B cell (primary cell): ENCODE data around the gene DSG3. TPM values are rescaled to one million over a fixed set of nuclear protein-coding genes. Genes with fewer than 3 reads are reported as not detected.

Experiments
- ATAC-seq: fragments of 200-7000 bp; cut with Tn5 transposase; one replicate; pipeline ENCODE4 v1.10.0; 2021; ENCODE audit warnings: low read depth, mild to moderate bottlenecking, moderate number of reproducible peaks, moderate library complexity
- CTCF ChIA-PET: fragments of 350-600 bp; sonication (Branson Sonifier 250); formaldehyde crosslinking; loops from one replicate; lab custom pipeline; 2021; ENCODE audit warnings: antibody characterized with exemption, inconsistent platforms; lab: Charles Lee
- POLR2A ChIA-PET: fragments of 350-600 bp; sonication (Branson Sonifier 250); formaldehyde crosslinking; loops from one replicate; lab custom pipeline; 2021; ENCODE audit warnings: antibody characterized with exemption; lab: Charles Lee
- DNase-seq: peaks from one replicate; pipeline ENCODE4 v3.0.0; 2013
- H2AFZ ChIP-seq: 2 replicates; pipeline ENCODE4 v1.6.1; 2012; ENCODE audit warnings: mild to moderate bottlenecking, low read depth, low read length; ENCODE audit not compliant: insufficient read depth, poor library complexity, severe bottlenecking
- H3K27ac ChIP-seq, 2 donors: 1 replicate in 1 of 2; 2 replicates in 1 of 2; pipeline ENCODE4 v1.5.1; 2012 to 2013; ENCODE audit warnings: low read length in 2 of 2, mild to moderate bottlenecking in 2 of 2, moderate library complexity in 1 of 2
- H3K27me3 ChIP-seq, 4 experiments: fragments of 200-600 bp in 1 of 4; sonication (generic) in 1 of 4; replicated peaks in 1 of 4; 1 replicate in 2 of 4; 2 replicates in 2 of 4; pipeline versions ENCODE4 v1.6.1 to v1.7.0; 2013 to 2016; ENCODE audit warnings: low read length in 3 of 4, mild to moderate bottlenecking in 2 of 4, mixed read lengths in 1 of 4, moderate library complexity in 1 of 4; ENCODE audit not compliant: insufficient read depth in 4 of 4, control insufficient read depth in 3 of 4; ENCODE audit errors: control extremely low read depth in 1 of 4
- H3K36me3 ChIP-seq, 2 experiments: replicated peaks in 1 of 2; 1 replicate in 1 of 2; 2 replicates in 1 of 2; pipeline versions ENCODE4 v1.6.1 to v1.7.1; 2013; ENCODE audit warnings: low read length in 1 of 2; ENCODE audit not compliant: insufficient read depth in 2 of 2, control insufficient read depth in 1 of 2; ENCODE audit errors: control extremely low read depth in 1 of 2, extremely low read depth in 1 of 2
- H3K4me1 ChIP-seq, 2 donors: fragments of 200-600 bp in 1 of 2; sonication (generic) in 1 of 2; 1 replicate in 1 of 2; 2 replicates in 1 of 2; pipeline versions ENCODE4 v1.5.1 to v1.6.1; 2013 to 2017; ENCODE audit warnings: low read length in 2 of 2; ENCODE audit not compliant: control insufficient read depth in 2 of 2, insufficient read depth in 2 of 2
- H3K4me2 ChIP-seq: replicated peaks from 2 replicates; pipeline ENCODE3; 2012; ENCODE audit warnings: mild to moderate bottlenecking, low read depth, low read length; ENCODE audit not compliant: poor library complexity, severe bottlenecking
- H3K4me3 ChIP-seq, 5 experiments: fragments of 200-600 bp in 1 of 5; sonication (generic) in 1 of 5; 1 replicate in 3 of 5; 2 replicates in 2 of 5; pipeline versions ENCODE4 v1.5.1 to v1.7.0; 2011 to 2016; ENCODE audit warnings: low read length in 4 of 5, mild to moderate bottlenecking in 4 of 5, low read depth in 2 of 5, control low read depth in 1 of 5, moderate library complexity in 1 of 5; ENCODE audit not compliant: insufficient read depth in 1 of 5; ENCODE audit errors: control extremely low read depth in 1 of 5, extremely low read depth in 1 of 5
- H3K79me2 ChIP-seq: fragments of 200-600 bp; sonication (generic); one replicate; pipeline ENCODE4 v1.6.0; 2016; ENCODE audit warnings: low read length; ENCODE audit not compliant: control insufficient read depth, insufficient read depth
- H3K9ac ChIP-seq: fragments of 200-600 bp; sonication (generic); 2 replicates; pipeline ENCODE4 v1.6.1; 2017; ENCODE audit warnings: mild to moderate bottlenecking, low read length, moderate library complexity
- H3K9me3 ChIP-seq, 3 donors: one replicate each; pipeline versions ENCODE4 v1.6.1 to v1.7.1; 2013; ENCODE audit warnings: low read length in 2 of 3; ENCODE audit not compliant: control insufficient read depth in 2 of 3, insufficient read depth in 1 of 3; ENCODE audit errors: control extremely low read depth in 1 of 3
- H4K20me1 ChIP-seq: 2 replicates; pipeline ENCODE4 v1.6.0; 2012; ENCODE audit warnings: mild to moderate bottlenecking, low read length; ENCODE audit not compliant: insufficient read depth, control insufficient read depth, poor library complexity, severe bottlenecking
- H3K27ac Mint-ChIP-seq: one replicate; pipeline ENCODE4 v1.8.0; 2021; ENCODE audit warnings: mixed read lengths
- H3K27me3 Mint-ChIP-seq: one replicate; pipeline ENCODE4 v1.8.0; 2021; ENCODE audit warnings: mixed read lengths
- H3K4me1 Mint-ChIP-seq: one replicate; pipeline ENCODE4 v1.8.0; 2021; ENCODE audit warnings: mixed read lengths
- H3K4me3 Mint-ChIP-seq: one replicate; pipeline ENCODE4 v1.8.0; 2021; ENCODE audit warnings: mixed read lengths
- H3K9me3 Mint-ChIP-seq: one replicate; pipeline ENCODE4 v1.8.0; 2022; ENCODE audit warnings: mixed read lengths; ENCODE audit not compliant: insufficient read depth
- EZH2 ChIP-seq: IDR thresholded peaks from 2 replicates; pipeline ENCODE4 v1.6.1; 2012; ENCODE audit warnings: borderline replicate concordance, low read depth, mild to moderate bottlenecking, moderate library complexity, low read length; ENCODE audit not compliant: insufficient read depth, poor library complexity, severe bottlenecking
- WGBS: methylation state at CpG from one replicate; pipeline ENCODE4 v1.1.5; 2013; ENCODE audit warnings: missing lambda C conversion rate; ENCODE audit not compliant: insufficient coverage; 5-methylcytosine and 5-hydroxymethylcytosine counted together
- intact Hi-C: fragments of 100-400 bp; cut with micrococcal nuclease; formaldehyde crosslinking; loops from one replicate; pipeline ENCODE4 v1.10.0; 2022
- polyA plus RNA-seq: library from polyadenylated mRNA; depleted of rRNA; stranded (reverse); fragments of >200 nt; gene quantifications from 2 replicates; pipeline ENCODE4 v1.2.3, GENCODE V29; 2012
- total RNA-seq, 2 donors: library from RNA; stranded (reverse); fragments of 120-200 nt in 1 of 2; gene quantifications; 1 replicate in 1 of 2; 2 replicates in 1 of 2; pipeline versions ENCODE4 v1.2.3 to v1.2.4, GENCODE V29; 2013 to 2022
- TF ChIP-seq, protein P1 (sequence below): fragments of 200-600 bp; IDR thresholded peaks from one replicate; pipeline ENCODE4 v1.8.0; 2022; ENCODE audit warnings: antibody characterized with exemption, mild to moderate bottlenecking

DSG3 gene
- total and polyA plus RNA-seq, 2 donors (not counting 1 experiment from before 2014, with no cell fraction given), result not detected

DNA sequence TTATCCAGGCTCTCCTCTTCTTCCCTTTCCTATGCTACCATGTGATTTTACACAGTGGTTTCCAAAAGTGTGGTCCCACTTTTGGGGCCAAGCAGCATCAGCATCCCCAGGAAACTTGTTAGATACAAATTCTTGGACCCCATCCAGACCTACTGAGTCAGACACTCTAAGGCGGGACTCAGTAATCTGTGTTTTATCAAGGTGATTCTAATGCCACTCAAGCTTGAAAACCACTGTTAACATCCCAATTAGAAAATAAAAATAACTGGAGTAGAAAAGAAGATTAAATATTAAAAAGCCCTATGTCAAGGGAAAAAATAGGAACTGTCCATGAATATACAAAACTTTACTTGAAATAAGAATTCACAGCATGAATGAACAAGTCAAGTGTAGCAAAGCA is 61.2 kb downstream of the DSG3 start:
- DNase-seq (no peak), ATAC-seq (no peak)
- H2AFZ ChIP-seq, result no peak overlapping the region
- H3K4me1 ChIP-seq, result no peaks in the 10 kb centered on the region
- no CpG with 5 or more reads among the region's 1 CpG for WGBS
- no peaks in the 10 kb centered on the region for H4K20me1 ChIP-seq
- Mint-ChIP-seq H3K27ac (no peak overlapping the region), H3K9me3 (no peaks in the 10 kb centered on the region), H3K4me3 (no peak overlapping the region), H3K27me3 (peaks cover 9% of the 10 kb centered on the region), H3K4me1 (no peaks in the 10 kb centered on the region)
- H3K9me3 ChIP-seq, result no peaks in the 10 kb centered on the region
- H3K79me2 ChIP-seq, result no peaks in the 10 kb centered on the region
- CTCF ChIA-PET, result no interaction called here
- H3K27me3 ChIP-seq, result no peaks in the 10 kb centered on the region
- intact Hi-C loops, result no loop called here
- TF ChIP-seq, protein P1, sequence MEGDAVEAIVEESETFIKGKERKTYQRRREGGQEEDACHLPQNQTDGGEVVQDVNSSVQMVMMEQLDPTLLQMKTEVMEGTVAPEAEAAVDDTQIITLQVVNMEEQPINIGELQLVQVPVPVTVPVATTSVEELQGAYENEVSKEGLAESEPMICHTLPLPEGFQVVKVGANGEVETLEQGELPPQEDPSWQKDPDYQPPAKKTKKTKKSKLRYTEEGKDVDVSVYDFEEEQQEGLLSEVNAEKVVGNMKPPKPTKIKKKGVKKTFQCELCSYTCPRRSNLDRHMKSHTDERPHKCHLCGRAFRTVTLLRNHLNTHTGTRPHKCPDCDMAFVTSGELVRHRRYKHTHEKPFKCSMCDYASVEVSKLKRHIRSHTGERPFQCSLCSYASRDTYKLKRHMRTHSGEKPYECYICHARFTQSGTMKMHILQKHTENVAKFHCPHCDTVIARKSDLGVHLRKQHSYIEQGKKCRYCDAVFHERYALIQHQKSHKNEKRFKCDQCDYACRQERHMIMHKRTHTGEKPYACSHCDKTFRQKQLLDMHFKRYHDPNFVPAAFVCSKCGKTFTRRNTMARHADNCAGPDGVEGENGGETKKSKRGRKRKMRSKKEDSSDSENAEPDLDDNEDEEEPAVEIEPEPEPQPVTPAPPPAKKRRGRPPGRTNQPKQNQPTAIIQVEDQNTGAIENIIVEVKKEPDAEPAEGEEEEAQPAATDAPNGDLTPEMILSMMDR, result no peak
- TF ChIP-seq EZH2, result no peak
- no peak overlapping the region for H3K4me3 ChIP-seq
- H3K36me3 ChIP-seq, result no peaks in the 10 kb centered on the region
- no peak overlapping the region for H3K4me2 ChIP-seq
- H3K9ac ChIP-seq, result no peak overlapping the region
- POLR2A ChIA-PET, result no interaction called here
- H3K27ac ChIP-seq, result no peak overlapping the region

DNA sequence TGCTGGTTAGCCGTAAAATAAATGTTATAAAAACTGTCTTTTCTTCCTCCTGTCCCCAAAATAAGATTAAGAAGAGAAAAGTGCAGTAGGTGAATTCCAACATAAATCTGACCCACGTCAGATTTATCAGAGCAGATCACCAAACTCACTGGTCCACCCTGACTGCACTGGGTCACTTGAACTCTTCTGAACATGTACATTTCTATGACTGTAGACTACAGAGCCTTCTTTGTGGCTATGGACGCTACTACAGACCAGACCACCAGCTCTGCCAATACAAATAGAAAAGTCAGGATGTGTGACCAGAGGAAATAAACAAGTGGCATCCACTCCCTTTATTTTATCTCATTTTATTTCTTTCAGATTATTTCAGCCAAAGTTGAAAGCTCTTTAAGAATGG is 62.0 kb downstream of the DSG3 start:
- no peak overlapping the region for H3K27ac Mint-ChIP-seq
- ChIA-PET POLR2A (no interaction called here), CTCF (no interaction called here)
- no peaks in the 10 kb centered on the region for H3K4me1 Mint-ChIP-seq
- no peaks in the 10 kb centered on the region for H3K9me3 Mint-ChIP-seq
- ATAC-seq (no peak), DNase-seq (no peak)
- no CpG with 5 or more reads among the region's 3 CpGs for WGBS
- intact Hi-C loops, result no loop called here
- no peak overlapping the region for H3K4me3 Mint-ChIP-seq
- Histone ChIP-seq H3K27me3 (no peaks in the 10 kb centered on the region), H3K79me2 (no peaks in the 10 kb centered on the region), H3K27ac (no peak overlapping the region), H3K9me3 (no peaks in the 10 kb centered on the region), H2AFZ (no peak overlapping the region), H3K4me1 (no peaks in the 10 kb centered on the region), H3K36me3 (no peaks in the 10 kb centered on the region), H3K4me3 (no peak overlapping the region), H3K9ac (no peak overlapping the region), H4K20me1 (no peaks in the 10 kb centered on the region), H3K4me2 (no peak overlapping the region)
- TF ChIP-seq, protein P1, result no peak
- peaks cover 9% of the 10 kb centered on the region for H3K27me3 Mint-ChIP-seq
